Lung (tissue), 12 donors: ENCODE measurements around the gene SLC17A7. TPM values are rescaled to one million over a fixed set of nuclear protein-coding genes. Genes with fewer than 3 reads are reported as not detected.

ENCODE experiments used
- ATAC-seq: fragments of 200-7000 bp; cut with Tn5 transposase; one replicate; pipeline ENCODE4 v1.9.1; 2020; ENCODE audit warnings: moderate number of reproducible peaks; ENCODE audit not compliant: insufficient read depth, low FRiP score
- DNase-seq, 3 donors: peaks; one replicate each; pipeline ENCODE4 v3.0.0-alpha.2; 2013 to 2017
- H3K27ac ChIP-seq, 2 donors: one replicate each; pipeline ENCODE4 v1.5.1; 2013; ENCODE audit warnings: mild to moderate bottlenecking in 2 of 2, moderate library complexity in 2 of 2, control low read depth in 1 of 2, inconsistent platforms in 1 of 2, low read depth in 1 of 2, low read length in 1 of 2
- H3K27me3 ChIP-seq, 3 donors: one replicate each; pipeline ENCODE4 v1.5.1; 2013; ENCODE audit warnings: low read length in 2 of 3; ENCODE audit not compliant: control insufficient read depth in 3 of 3, insufficient read depth in 3 of 3
- H3K36me3 ChIP-seq, 4 donors: one replicate each; pipeline ENCODE4 v1.5.1; 2013; ENCODE audit warnings: low read length in 4 of 4, mild to moderate bottlenecking in 1 of 4, moderate library complexity in 1 of 4; ENCODE audit not compliant: control insufficient read depth in 4 of 4, insufficient read depth in 4 of 4
- H3K4me1 ChIP-seq, 5 donors: one replicate each; pipeline ENCODE4 v1.5.1; 2013; ENCODE audit warnings: low read length in 5 of 5, mild to moderate bottlenecking in 2 of 5, moderate library complexity in 1 of 5; ENCODE audit not compliant: control insufficient read depth in 5 of 5, insufficient read depth in 5 of 5
- H3K4me3 ChIP-seq: one replicate; pipeline ENCODE4 v1.5.1; 2013; ENCODE audit warnings: mild to moderate bottlenecking, control low read depth, moderate library complexity
- H3K9ac ChIP-seq, 2 donors: one replicate each; pipeline ENCODE4 v1.5.1; 2013; ENCODE audit warnings: low read length in 2 of 2, control low read depth in 1 of 2; ENCODE audit not compliant: insufficient read depth in 1 of 2
- H3K9me3 ChIP-seq, 4 donors: one replicate each; pipeline ENCODE4 v1.5.1; 2013; ENCODE audit warnings: low read length in 3 of 4, mild to moderate bottlenecking in 1 of 4, moderate library complexity in 1 of 4; ENCODE audit not compliant: control insufficient read depth in 4 of 4, insufficient read depth in 3 of 4
- CTCF ChIP-seq: IDR thresholded peaks from 2 replicates; pipeline ENCODE4 v1.5.1; 2012; ENCODE audit warnings: mild to moderate bottlenecking; ENCODE audit errors: control extremely low read depth, extremely low read depth
- WGBS, 2 donors: extraction: QIAGEN DNeasy Blood & Tissue Kit; methylation state at CpG; one replicate each; pipeline ENCODE4 v1.1.7; 2013; 5-methylcytosine and 5-hydroxymethylcytosine counted together
- polyA plus RNA-seq, 2 donors: library from polyadenylated mRNA; stranded (reverse); fragments of 200-250 nt; gene quantifications; one replicate each; pipeline ENCODE4 v1.2.1, GENCODE V29; 2013
- total RNA-seq, 2 donors: library from RNA; depleted of rRNA in 1 of 2; stranded (reverse); fragments of >200 nt in 1 of 2; gene quantifications; one replicate each; pipeline ENCODE4 v1.2.1, GENCODE V29; 2014 to 2021
- donor health status: control.
- donor health status: control.
- donor health status: Bipolar disorder and iron deficiency.
- donor health status: healthy.
- donor health status: DM: yes; HTN: yes; CAD: no.

SLC17A7 gene
- total and polyA plus RNA-seq, 4 donors: 0.10 to 0.51 (median 0.30) TPM

- DNase-seq: no peak
- H3K4me3 ChIP-seq: no peak within 1 kb of the TSS
- no peaks in the 10 kb centered on the region for H3K36me3 ChIP-seq
- no peak for TF ChIP-seq CTCF
- peaks cover 9 to 87% (median 76%) of the 10 kb centered on the region in 3 donors for H3K27me3 ChIP-seq
- peaks cover 0 to 12% (median 7%) of the 10 kb centered on the region in 5 donors for H3K4me1 ChIP-seq
- H3K27ac ChIP-seq: no peak within 1 kb of the TSS
- no peak for ATAC-seq
- peaks cover 0 to 2% (median 0%) of the 10 kb centered on the region in 4 donors for H3K9me3 ChIP-seq
- WGBS, 2 donors: 7 to 8% methylated on average over 40 to 42 of the region's 42 CpGs
- no peak within 1 kb of the TSS for H3K9ac ChIP-seq
Observed at GRCh38 chr19:49423071-49423984, 18.0 kb downstream of the SLC17A7 start, which contains the start of gene PTH2. PTH2 (minus strand) TSS chr19:49423441; CDS start chr19:49423339, 102 bp downstream.

GRCh38 chr19:49422407-49423070, 18.8 kb downstream of the SLC17A7 start:
- peaks cover 0 to 11% (median 7%) of the 10 kb centered on the region in 5 donors for H3K4me1 ChIP-seq
- H3K4me3 ChIP-seq: no peak overlapping the region
- peak; percentile 1 for TF ChIP-seq CTCF

GRCh38 chr19:49421878-49422202, 19.5 kb downstream of the SLC17A7 start:
- ATAC-seq: no peak
- no peak overlapping the region for H3K27ac ChIP-seq

More at GRCh38 chr19:49422407-49423070, 18.8 kb downstream of the SLC17A7 start:
- H3K27ac ChIP-seq: no peak overlapping the region
- DNase-seq: peak; percentile 20 to 62 (median 38)
- H3K9me3 ChIP-seq: peaks cover 0 to 2% (median 0%) of the 10 kb centered on the region in 4 donors
- 2 to 3% methylated on average over 45 to 58 of the region's 58 CpGs for WGBS, 2 donors
- no peak overlapping the region for H3K9ac ChIP-seq
- no peaks in the 10 kb centered on the region for H3K36me3 ChIP-seq
- peaks cover 9 to 84% (median 76%) of the 10 kb centered on the region in 3 donors for H3K27me3 ChIP-seq
- no peak for ATAC-seq

More at GRCh38 chr19:49421878-49422202, 19.5 kb downstream of the SLC17A7 start:
- H3K4me1 ChIP-seq: peaks cover 0 to 11% (median 7%) of the 10 kb centered on the region in 5 donors
- H3K9me3 ChIP-seq: peaks cover 0 to 2% (median 0%) of the 10 kb centered on the region in 4 donors
- H3K9ac ChIP-seq: no peak overlapping the region
- no peak for DNase-seq
- H3K4me3 ChIP-seq: no peak overlapping the region
- 26 to 47% methylated on average over 3 of the region's 3 CpGs for WGBS, 2 donors
- peaks cover 9 to 80% (median 72%) of the 10 kb centered on the region in 3 donors for H3K27me3 ChIP-seq
- no peaks in the 10 kb centered on the region for H3K36me3 ChIP-seq
- no peak for TF ChIP-seq CTCF
